Activated effector memory CD4-positive, alpha-beta T cell treated with anti-CD3 and anti-CD28 coated beads, Interleukin-2, amount 50 U/mL, for 16 hours (primary cell): ENCODE measurements around the gene TBC1D13.
"Not testable (repeated sequence)": the region's sequence is repeated elsewhere in the genome, so short reads cannot be mapped to it uniquely, and the experiment has no call there.

Experiments
- DNase-seq: peaks from one replicate; pipeline ENCODE4 v3.0.0-alpha.2; 2020

Gene TBC1D13

GRCh38 chr9:128786681-128787601 lies at the start of gene TBC1D13:
TBC1D13 (plus strand) TSS chr9:128787253; CDS start chr9:128787354, 101 bp downstream.
- DNase-seq, result peak; percentile 95

- DNase-seq, result no peak
These were observed 44.7 kb upstream of the TBC1D13 start for GRCh38 chr9:128742401-128742800.

GRCh38 chr9:128743421-128743820 lies 43.6 kb upstream of the TBC1D13 start:
- DNase-seq, result no peak

GRCh38 chr9:128747241-128747640 lies 39.8 kb upstream of the TBC1D13 start:
- DNase-seq, result no peak

- DNase-seq, result no peak
These were observed 36.0 kb upstream of the TBC1D13 start for GRCh38 chr9:128750926-128751595.

- no peak for DNase-seq
These were observed 33.4 kb upstream of the TBC1D13 start for GRCh38 chr9:128753627-128754026.

- no peak for DNase-seq
These were observed 29.5 kb upstream of the TBC1D13 start for GRCh38 chr9:128757602-128758001.

GRCh38 chr9:128762671-128763449 lies 24.2 kb upstream of the TBC1D13 start:
- no peak for DNase-seq

- DNase-seq, result no peak
These were observed 22.7 kb upstream of the TBC1D13 start for GRCh38 chr9:128764361-128764760.

- DNase-seq, result no peak
These were observed 21.6 kb upstream of the TBC1D13 start for GRCh38 chr9:128765499-128765898.

- no peak for DNase-seq
These were observed 18.4 kb upstream of the TBC1D13 start for GRCh38 chr9:128768606-128769005.

- no peak for DNase-seq
These were observed 16.6 kb upstream of the TBC1D13 start for GRCh38 chr9:128770286-128771030.

- DNase-seq, result no peak
These were observed 15.8 kb upstream of the TBC1D13 start for GRCh38 chr9:128771094-128771721.

- DNase-seq, result peak; percentile 98
These were observed 15.1 kb upstream of the TBC1D13 start, which contains the start of gene ZER1 for GRCh38 chr9:128771745-128772519. ZER1 (minus strand) TSS chr9:128771927; CDS start chr9:128755565, 16,362 bp downstream.

GRCh38 chr9:128773049-128773448 lies 14.0 kb upstream of the TBC1D13 start:
- DNase-seq, result no peak

- no peak for DNase-seq
These were observed 12.2 kb upstream of the TBC1D13 start for GRCh38 chr9:128774804-128775203.

- not testable (repeated sequence) for DNase-seq
These were observed 7.0 kb upstream of the TBC1D13 start for GRCh38 chr9:128780093-128780492.

- no peak for DNase-seq
These were observed 5.6 kb upstream of the TBC1D13 start for GRCh38 chr9:128781187-128782070.

GRCh38 chr9:128782669-128783068 lies 4.4 kb upstream of the TBC1D13 start:
- DNase-seq, result no peak

- DNase-seq, result no peak
These were observed 1.6 kb upstream of the TBC1D13 start for GRCh38 chr9:128785427-128785826.
